IMR-90 (cell line): Measurements from ENCODE around the gene KIAA0232. TPM values are rescaled to one million over a fixed set of nuclear protein-coding genes. Genes with fewer than 3 reads are reported as not detected.

ENCODE experiments used
- ATAC-seq: fragments of 200-7000 bp; cut with Tn5 transposase; 2 replicates; pipeline ENCODE4 v1.9.1; 2020; ENCODE audit warnings: low read depth, mild to moderate bottlenecking, moderate library complexity
- BruUV-seq: library from RNA; stranded (reverse); fragments of 400-500 nt; replicated peaks from 2 replicates; lab custom pipeline; 2021; lab: Mats Ljungman, UMichigan
- CTCF ChIA-PET: fragments of 300-600 bp; formaldehyde crosslinking; extraction: SDS; loops from one replicate; lab custom pipeline; 2021; ENCODE audit warnings: antibody characterized with exemption; lab: Yijun Ruan, JAX
- POLR2A ChIA-PET: fragments of 300-600 bp; sonication (Branson Sonifier 250); formaldehyde crosslinking; loops from one replicate; lab custom pipeline; 2022; ENCODE audit warnings: antibody characterized with exemption; ENCODE audit not compliant: unreplicated experiment; lab: Charles Lee
- DNase-seq: peaks from one replicate; pipeline ENCODE4 v3.0.0; 2013
- H2AFZ ChIP-seq: replicated peaks from 2 replicates; pipeline ENCODE3; 2013; ENCODE audit warnings: low read length, mild to moderate bottlenecking; ENCODE audit not compliant: poor library complexity
- H2AK5ac ChIP-seq: 2 replicates; pipeline ENCODE4 v1.6.1; 2013; ENCODE audit warnings: low read depth, low read length, inconsistent platforms
- H2AK9ac ChIP-seq: replicated peaks from 2 replicates; pipeline ENCODE3; 2013; ENCODE audit warnings: mild to moderate bottlenecking, low read depth, low read length, moderate library complexity; ENCODE audit not compliant: poor library complexity
- H2BK120ac ChIP-seq: 2 replicates; pipeline ENCODE4 v1.6.1; 2013; ENCODE audit warnings: low read depth, low read length, inconsistent platforms
- H2BK15ac ChIP-seq: 3 replicates; pipeline ENCODE4 v1.6.1; 2013; ENCODE audit warnings: low read depth, low read length, inconsistent platforms
- H2BK20ac ChIP-seq: 2 replicates; pipeline ENCODE4 v1.6.1; 2013; ENCODE audit warnings: low read depth, mild to moderate bottlenecking, inconsistent platforms, low read length, moderate library complexity
- H2BK5ac ChIP-seq: 2 replicates; pipeline ENCODE4 v1.6.1; 2013; ENCODE audit warnings: mild to moderate bottlenecking, low read depth, low read length, inconsistent platforms; ENCODE audit not compliant: poor library complexity, severe bottlenecking
- H3K14ac ChIP-seq: replicated peaks from 2 replicates; pipeline ENCODE4 v1.6.1; 2013; ENCODE audit warnings: low read depth, low read length, inconsistent platforms
- H3K18ac ChIP-seq: 2 replicates; pipeline ENCODE4 v1.6.1; 2013; ENCODE audit warnings: low read depth, low read length, control low read depth
- H3K23ac ChIP-seq: 2 replicates; pipeline ENCODE4 v1.6.1; 2013; ENCODE audit warnings: low read depth, low read length, inconsistent platforms
- H3K27ac ChIP-seq: 2 replicates; pipeline ENCODE4 v1.5.1; 2013; ENCODE audit warnings: mild to moderate bottlenecking, control low read depth, low read length; ENCODE audit not compliant: insufficient read depth
- H3K27me3 ChIP-seq: 2 replicates; pipeline ENCODE4 v1.6.1; 2013; ENCODE audit warnings: low read length; ENCODE audit not compliant: control insufficient read depth, insufficient read depth
- H3K36me3 ChIP-seq: 2 replicates; pipeline ENCODE4 v1.6.1; 2013; ENCODE audit warnings: low read length, mixed read lengths; ENCODE audit not compliant: control insufficient read depth, insufficient read depth
- H3K4ac ChIP-seq: 2 replicates; pipeline ENCODE4 v1.6.1; 2013; ENCODE audit warnings: low read depth, low read length, inconsistent platforms
- H3K4me1 ChIP-seq: 2 replicates; pipeline ENCODE4 v1.6.1; 2013; ENCODE audit warnings: low read length, mixed read lengths; ENCODE audit not compliant: control insufficient read depth, insufficient read depth
- H3K4me2 ChIP-seq: 2 replicates; pipeline ENCODE4 v1.6.1; 2013; ENCODE audit warnings: low read depth, mild to moderate bottlenecking, control low read depth, low read length, moderate library complexity
- H3K4me3 ChIP-seq: 2 replicates; pipeline ENCODE4 v1.5.1; 2013; ENCODE audit warnings: low read depth, mild to moderate bottlenecking, control low read depth, low read length, moderate library complexity; ENCODE audit not compliant: insufficient read depth
- H3K56ac ChIP-seq: 2 replicates; pipeline ENCODE4 v1.6.1; 2013; ENCODE audit warnings: low read length, inconsistent platforms; ENCODE audit not compliant: insufficient read depth; ENCODE audit errors: extremely low read depth
- H3K79me1 ChIP-seq, 2 experiments: 2 replicates each; pipeline ENCODE4 v1.6.1; 2013; ENCODE audit warnings: low read length in 2 of 2, inconsistent platforms in 1 of 2, low read depth in 1 of 2
- H3K9ac ChIP-seq: 2 replicates; pipeline ENCODE4 v1.6.1; 2013; ENCODE audit warnings: low read depth, low read length, control low read depth
- H3K9me1 ChIP-seq: 2 replicates; pipeline ENCODE4 v1.6.1; 2013; ENCODE audit warnings: low read length, inconsistent platforms; ENCODE audit not compliant: insufficient read depth
- H3K9me3 ChIP-seq: 2 replicates; pipeline ENCODE4 v1.6.1; 2013; ENCODE audit warnings: low read length; ENCODE audit not compliant: control insufficient read depth, insufficient read depth
- H4K20me1 ChIP-seq: 2 replicates; pipeline ENCODE4 v1.6.1; 2013; ENCODE audit warnings: low read length, inconsistent platforms; ENCODE audit not compliant: insufficient read depth
- H4K5ac ChIP-seq: 2 replicates; pipeline ENCODE4 v1.6.1; 2013; ENCODE audit warnings: mild to moderate bottlenecking, low read depth, low read length, control low read depth
- H4K8ac ChIP-seq, 2 experiments: 2 replicates each; pipeline ENCODE4 v1.6.1; 2013; ENCODE audit warnings: low read depth in 2 of 2, low read length in 2 of 2, control low read depth in 1 of 2, inconsistent platforms in 1 of 2
- H4K91ac ChIP-seq: 2 replicates; pipeline ENCODE4 v1.6.1; 2013; ENCODE audit warnings: low read depth, low read length, inconsistent platforms; ENCODE audit not compliant: insufficient read depth
- BHLHE40 ChIP-seq: fragments of 150-350 bp; IDR thresholded peaks from 2 replicates; pipeline ENCODE4 v1.6.1; 2016; ENCODE audit warnings: mild to moderate bottlenecking, low read depth, low read length
- CEBPB ChIP-seq: IDR thresholded peaks from 2 replicates; pipeline ENCODE4 v1.6.1; 2012; ENCODE audit warnings: low read depth, low read length, improper control_type of control experiment
- CHD1 ChIP-seq: IDR thresholded peaks from 2 replicates; pipeline ENCODE4 v1.6.1; 2012; ENCODE audit warnings: low read depth, low read length, improper control_type of control experiment
- CTCF ChIP-seq: conservative IDR thresholded peaks from 2 replicates; pipeline ENCODE4 v1.5.1; 2012; ENCODE audit warnings: mild to moderate bottlenecking, low read depth, low read length, improper control_type of control experiment
- ELK1 ChIP-seq: fragments of 150-350 bp; IDR thresholded peaks from 2 replicates; pipeline ENCODE4 v1.6.1; 2016; ENCODE audit warnings: low read depth, mild to moderate bottlenecking, low read length, moderate library complexity, borderline replicate concordance
- FOS ChIP-seq: fragments of 150-350 bp; IDR thresholded peaks from 2 replicates; pipeline ENCODE4 v1.6.1; 2016; ENCODE audit warnings: low read depth, low read length
- MAFK ChIP-seq: IDR thresholded peaks from 2 replicates; pipeline ENCODE4 v1.6.1; 2012; ENCODE audit warnings: low read depth, low read length, improper control_type of control experiment
- MAZ ChIP-seq: IDR thresholded peaks from 2 replicates; pipeline ENCODE4 v1.6.1; 2012; ENCODE audit warnings: low read depth, mild to moderate bottlenecking, low read length, improper control_type of control experiment, moderate library complexity, borderline replicate concordance
- MXI1 ChIP-seq: IDR thresholded peaks from 2 replicates; pipeline ENCODE4 v1.6.1; 2012; ENCODE audit warnings: low read depth, mild to moderate bottlenecking, low read length, moderate library complexity, borderline replicate concordance
- NFE2L2 ChIP-seq: fragments of 150-350 bp; IDR thresholded peaks from 2 replicates; pipeline ENCODE4 v1.6.1; 2016; ENCODE audit warnings: low read depth, mild to moderate bottlenecking, low read length
- POLR2A ChIP-seq: IDR thresholded peaks from 2 replicates; pipeline ENCODE4 v1.6.1; 2012; ENCODE audit warnings: mild to moderate bottlenecking, low read depth, low read length
- RAD21 ChIP-seq: IDR thresholded peaks from 2 replicates; pipeline ENCODE4 v1.6.1; 2012; ENCODE audit warnings: low read length, improper control_type of control experiment
- RCOR1 ChIP-seq: IDR thresholded peaks from 2 replicates; pipeline ENCODE4 v1.6.1; 2012; ENCODE audit warnings: mild to moderate bottlenecking, low read length, improper control_type of control experiment; ENCODE audit not compliant: insufficient replicate concordance
- SMC3 ChIP-seq: fragments of 150-350 bp; IDR thresholded peaks from 2 replicates; pipeline ENCODE4 v1.6.1; 2016; ENCODE audit warnings: low read depth, mild to moderate bottlenecking, antibody characterized with exemption, low read length, moderate library complexity
- USF2 ChIP-seq: fragments of 150-350 bp; IDR thresholded peaks from 2 replicates; pipeline ENCODE4 v1.6.1; 2017; ENCODE audit warnings: mild to moderate bottlenecking, antibody characterized with exemption, low read length, low read depth
- WGBS, 2 experiments: methylation state at CpG; one replicate each; pipeline versions ENCODE4 v1.1.5 to v1.1.7; 2013; ENCODE audit warnings: missing lambda C conversion rate in 2 of 2; ENCODE audit not compliant: insufficient read length in 1 of 2; ENCODE audit errors: extremely low coverage in 2 of 2; 5-methylcytosine and 5-hydroxymethylcytosine counted together
- dilution Hi-C: fragments of 300-500 bp; cut with HindIII; formaldehyde crosslinking; loops from one replicate; pipeline ENCODE4 v1.14.3; 2018; ENCODE audit warnings: low sequenced_read_pairs; ENCODE audit not compliant: unreplicated experiment
- in situ Hi-C: fragments of 300-500 bp; cut with MboI; formaldehyde crosslinking; loops from 3 replicates; pipeline ENCODE4 v1.14.3; 2019; ENCODE audit warnings: low sequenced_read_pairs, inconsistent platforms, mixed read lengths
- intact Hi-C: fragments of 100-400 bp; cut with micrococcal nuclease; formaldehyde crosslinking; loops from 2 replicates; pipeline ENCODE4 v1.10.0; 2022
- polyA plus RNA-seq, 3 experiments: library from polyadenylated mRNA; depleted of rRNA; stranded (reverse); fragments of >200 nt; gene quantifications; 2 replicates each; pipeline ENCODE4 v1.2.3, GENCODE V29; 2012; ENCODE audit warnings: low replicate concordance in 1 of 3
- total RNA-seq: library from RNA; depleted of rRNA; stranded (reverse); fragments of >200 nt; gene quantifications from 2 replicates; pipeline ENCODE4 v1.2.3, GENCODE V29; 2012

Gene KIAA0232
- total and polyA plus RNA-seq, 2 of the 4 experiments (the other 2 are of a cell fraction), result 6.8 to 19.5 TPM

- Histone ChIP-seq H3K9me3 (no peaks in the 10 kb centered on the region), H3K9me1 (peaks cover 7% of the 10 kb centered on the region; the same call in 1 of the 2 replicates), H2BK5ac (no peak overlapping the region), H3K9ac (no peak overlapping the region), H4K91ac (no peak overlapping the region), H3K27ac (no peak overlapping the region), H3K18ac (no peak overlapping the region), H3K79me1 (peaks cover 44 to 51% of the 10 kb centered on the region in 2 experiments), H2BK120ac (no peak overlapping the region), H4K5ac (no peak overlapping the region), H3K4ac (no peak overlapping the region), H3K36me3 (no peaks in the 10 kb centered on the region; the same call in 1 of the 2 replicates), H3K4me1 (peaks cover 11% of the 10 kb centered on the region), H3K4me3 (no peak overlapping the region), H2AK9ac (no peak overlapping the region), H2AK5ac (no peak overlapping the region), H3K27me3 (no peaks in the 10 kb centered on the region), H2BK15ac (no peak overlapping the region), H4K8ac (no peak overlapping the region), H3K56ac (no peak overlapping the region), H2BK20ac (no peak overlapping the region), H3K14ac (no peak overlapping the region), H3K4me2 (no peak overlapping the region), H2AFZ (peak overlapping the region; percentile 17), H3K23ac (no peak overlapping the region), H4K20me1 (peaks cover 13% of the 10 kb centered on the region)
- dilution Hi-C loops (no loop called here), in situ Hi-C loops (no loop called here), intact Hi-C loops (no loop called here)
- ChIA-PET CTCF (no interaction called here), POLR2A (no interaction called here)
- ATAC-seq (no peak), DNase-seq (no peak)
- WGBS, 2 experiments, result 86% methylated on average over 3 of the region's 3 CpGs; no CpG with 5 or more reads in 1 of the 2 experiments
- no peak for TF ChIP-seq MAFK
- no peak for TF ChIP-seq MXI1
- TF ChIP-seq BHLHE40, result no peak
- TF ChIP-seq MAZ, result no peak
- TF ChIP-seq RAD21, result no peak
- no peak for TF ChIP-seq NFE2L2
- TF ChIP-seq SMC3, result no peak
- TF ChIP-seq FOS, result no peak
- no peak for TF ChIP-seq CTCF
- no peak for TF ChIP-seq ELK1
- no peak for TF ChIP-seq RCOR1
- TF ChIP-seq USF2, result no peak
- no peak for TF ChIP-seq CHD1
- TF ChIP-seq POLR2A, result no peak
- no peak for TF ChIP-seq CEBPB
- BruUV-seq, result no TSS peak
Measured at GRCh38 chr4:6932475-6932874, 149.9 kb downstream of the KIAA0232 start.
